Measurements from ENCODE around the gene RNGTT. TPM values are rescaled to one million over a fixed set of nuclear protein-coding genes. Genes with fewer than 3 reads are reported as not detected.

RNGTT gene
- total RNA-seq, 1 donor from 2014 or later: 14.4 TPM

GRCh38 chr6:88880021-88880420 is 83.4 kb downstream of the RNGTT start:
- no peaks in the 10 kb centered on the region for H3K27me3 ChIP-seq (ENCODE audit: control insufficient read depth, insufficient read depth, low read length)
- H3K36me3 ChIP-seq (ENCODE audit: control insufficient read depth, insufficient read depth, low read length): no peaks in the 10 kb centered on the region
- no peak overlapping the region for H3K4me3 ChIP-seq (ENCODE audit: low read depth, low read length)
- no peak for DNase-seq (ENCODE audit: low read depth)
- TF ChIP-seq CTCF (IDR thresholded peaks at IDR 0.05; ENCODE audit: insufficient read depth, low read length, poor library complexity, severe bottlenecking): no peak

GRCh38 chr6:88877893-88878292 is 85.5 kb downstream of the RNGTT start:
- TF ChIP-seq CTCF (IDR thresholded peaks at IDR 0.05; ENCODE audit: insufficient read depth, low read length, poor library complexity, severe bottlenecking): no peak
- Histone ChIP-seq H3K27me3 (ENCODE audit: control insufficient read depth, insufficient read depth, low read length) (no peaks in the 10 kb centered on the region), H3K4me3 (ENCODE audit: low read depth, low read length) (no peak overlapping the region), H3K36me3 (ENCODE audit: control insufficient read depth, insufficient read depth, low read length) (no peaks in the 10 kb centered on the region)
- no peak for DNase-seq (ENCODE audit: low read depth)

GRCh38 chr6:88872962-88873361 is 90.5 kb downstream of the RNGTT start:
- Histone ChIP-seq H3K4me3 (ENCODE audit: low read depth, low read length) (no peak overlapping the region), H3K27me3 (ENCODE audit: control insufficient read depth, insufficient read depth, low read length) (no peaks in the 10 kb centered on the region), H3K36me3 (ENCODE audit: control insufficient read depth, insufficient read depth, low read length) (no peaks in the 10 kb centered on the region)
- TF ChIP-seq CTCF (IDR thresholded peaks at IDR 0.05; ENCODE audit: insufficient read depth, low read length, poor library complexity, severe bottlenecking): no peak
- no peak for DNase-seq (ENCODE audit: low read depth)

- no peak overlapping the region for H3K4me3 ChIP-seq (ENCODE audit: low read depth, low read length)
- DNase-seq (ENCODE audit: low read depth): no peak
- no peaks in the 10 kb centered on the region for H3K27me3 ChIP-seq (ENCODE audit: control insufficient read depth, insufficient read depth, low read length)
- no peak for TF ChIP-seq CTCF (IDR thresholded peaks at IDR 0.05; ENCODE audit: insufficient read depth, low read length, poor library complexity, severe bottlenecking)
- H3K36me3 ChIP-seq (ENCODE audit: control insufficient read depth, insufficient read depth, low read length): no peaks in the 10 kb centered on the region
These were observed 91.9 kb downstream of the RNGTT start for GRCh38 chr6:88871498-88871897.

- TF ChIP-seq CTCF (IDR thresholded peaks at IDR 0.05; ENCODE audit: insufficient read depth, low read length, poor library complexity, severe bottlenecking): peak; percentile 46
- DNase-seq (ENCODE audit: low read depth): peak; percentile 21
- Histone ChIP-seq H3K27me3 (ENCODE audit: control insufficient read depth, insufficient read depth, low read length) (no peaks in the 10 kb centered on the region), H3K4me3 (ENCODE audit: low read depth, low read length) (no peak overlapping the region), H3K36me3 (ENCODE audit: control insufficient read depth, insufficient read depth, low read length) (no peaks in the 10 kb centered on the region)
These were observed 92.6 kb downstream of the RNGTT start for GRCh38 chr6:88870717-88871330.
